ENCODE results near the gene GAS7. TPM values are rescaled to one million over a fixed set of nuclear protein-coding genes. Genes with fewer than 3 reads are reported as not detected.
"Not testable (repeated sequence)": the region's sequence is repeated elsewhere in the genome, so short reads cannot be mapped to it uniquely, and the experiment has no call there.

GAS7 gene
- polyA plus RNA-seq, 3 donors = 13.7 to 16.6 (median 16.1) TPM

DNA sequence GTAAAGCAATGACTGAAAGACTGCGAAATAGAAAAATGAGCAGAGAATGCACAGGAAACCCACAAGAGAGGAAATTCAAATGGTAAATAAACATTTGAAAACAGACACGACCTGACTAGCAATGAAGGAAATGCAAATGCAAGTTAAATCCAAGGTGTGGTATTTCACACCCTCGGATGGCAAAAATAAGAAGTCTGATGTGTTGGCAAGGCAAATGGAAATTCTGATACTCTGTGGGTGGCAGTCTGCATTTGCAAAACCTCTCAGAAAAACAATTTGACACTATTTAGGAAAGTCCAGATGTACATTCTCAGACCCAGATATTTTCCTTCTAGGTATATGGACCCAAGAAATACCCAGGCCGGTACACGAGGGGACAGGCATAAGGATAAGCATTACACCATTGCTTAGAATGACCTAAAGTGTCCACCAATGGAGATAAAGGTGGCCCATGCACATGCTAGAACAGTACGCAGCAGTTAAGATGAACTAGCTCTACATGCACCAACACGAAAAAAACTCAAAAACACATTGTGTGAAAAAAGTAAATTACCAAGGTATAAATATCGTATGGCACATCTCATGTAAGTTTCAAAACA lies 116.7 kb downstream of the GAS7 start:
- DNase-seq (ENCODE audit: low read depth in 3 of 3, low spot score in 2 of 3) = no peak

DNA sequence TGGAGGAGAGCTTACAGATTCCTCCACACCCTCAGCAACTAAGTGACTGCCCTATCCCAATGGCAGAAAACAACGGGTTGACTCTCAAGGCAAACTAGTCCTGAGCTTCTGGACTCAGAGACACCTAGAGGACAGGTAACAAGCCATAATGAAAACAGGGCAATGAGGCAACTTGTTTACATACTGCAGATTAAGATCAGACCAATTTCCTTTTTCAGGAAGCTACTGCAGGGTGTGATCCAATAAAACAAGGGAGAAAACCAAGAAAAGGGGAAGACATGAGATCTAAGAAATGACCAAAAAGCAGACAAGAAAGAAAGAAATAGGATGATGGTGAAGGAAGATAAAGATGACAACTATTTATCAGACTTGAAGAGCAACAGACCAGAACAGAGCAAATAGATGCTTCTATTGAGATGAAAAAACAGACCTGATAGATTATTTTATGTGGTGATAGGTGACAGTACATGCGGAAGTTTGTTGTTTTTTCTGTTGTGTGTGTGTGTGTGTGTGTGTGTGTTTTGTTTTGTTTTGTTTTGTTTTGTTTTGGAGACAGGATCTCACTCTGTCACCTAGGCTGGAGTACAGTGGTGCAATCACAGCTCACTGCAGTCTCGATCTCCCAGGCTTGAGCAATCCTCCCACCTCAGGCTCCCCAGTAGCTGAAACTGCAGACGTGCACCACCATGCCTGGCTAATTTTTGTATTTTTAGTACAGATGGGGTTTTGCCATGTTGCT lies 120.7 kb downstream of the GAS7 start:
- no peak for DNase-seq (ENCODE audit: low read depth in 3 of 3, low spot score in 2 of 3)

DNA sequence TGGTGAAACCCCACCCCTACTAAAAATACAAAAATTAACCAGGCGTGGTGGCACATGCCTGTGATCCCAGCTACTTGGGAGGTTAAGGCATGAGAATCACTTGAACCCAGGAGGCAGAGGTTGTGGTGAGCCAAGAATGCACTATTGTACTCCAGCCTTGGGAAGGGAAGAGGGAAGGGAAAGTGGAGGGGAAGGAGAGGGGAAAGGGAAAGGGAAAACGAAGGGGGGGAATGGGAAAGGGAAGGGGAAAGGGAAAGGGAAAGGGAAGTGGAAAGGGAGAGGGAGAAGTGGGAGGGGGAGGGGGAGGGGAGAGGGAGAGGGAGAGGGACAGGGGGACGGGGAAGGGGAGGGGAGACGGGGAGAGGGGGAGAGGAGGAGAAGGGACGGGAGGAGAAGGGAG lies 122.5 kb downstream of the GAS7 start:
- no peak for DNase-seq (ENCODE audit: low read depth in 3 of 3, low spot score in 2 of 3)

DNA sequence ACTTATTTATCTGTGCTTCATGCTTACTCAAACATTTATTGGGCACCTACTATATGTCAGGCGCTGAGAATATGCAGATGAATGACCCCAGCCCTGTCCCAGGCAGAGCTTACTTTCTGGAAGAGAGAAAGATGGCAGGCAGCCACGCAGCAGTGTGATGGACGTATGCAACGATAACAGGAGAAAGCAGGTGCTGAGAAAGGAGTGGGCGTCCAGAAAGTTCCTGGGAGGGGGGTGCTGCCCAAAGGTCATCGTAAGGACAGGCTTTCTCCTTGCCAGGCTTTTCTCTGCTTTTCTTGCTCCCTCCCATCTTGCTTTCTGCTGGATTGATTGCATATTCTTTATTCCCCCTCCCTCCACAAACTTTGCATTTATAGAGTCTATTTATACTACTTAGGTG lies 124.5 kb downstream of the GAS7 start:
- no peak for DNase-seq (ENCODE audit: low read depth in 3 of 3, low spot score in 2 of 3)

DNA sequence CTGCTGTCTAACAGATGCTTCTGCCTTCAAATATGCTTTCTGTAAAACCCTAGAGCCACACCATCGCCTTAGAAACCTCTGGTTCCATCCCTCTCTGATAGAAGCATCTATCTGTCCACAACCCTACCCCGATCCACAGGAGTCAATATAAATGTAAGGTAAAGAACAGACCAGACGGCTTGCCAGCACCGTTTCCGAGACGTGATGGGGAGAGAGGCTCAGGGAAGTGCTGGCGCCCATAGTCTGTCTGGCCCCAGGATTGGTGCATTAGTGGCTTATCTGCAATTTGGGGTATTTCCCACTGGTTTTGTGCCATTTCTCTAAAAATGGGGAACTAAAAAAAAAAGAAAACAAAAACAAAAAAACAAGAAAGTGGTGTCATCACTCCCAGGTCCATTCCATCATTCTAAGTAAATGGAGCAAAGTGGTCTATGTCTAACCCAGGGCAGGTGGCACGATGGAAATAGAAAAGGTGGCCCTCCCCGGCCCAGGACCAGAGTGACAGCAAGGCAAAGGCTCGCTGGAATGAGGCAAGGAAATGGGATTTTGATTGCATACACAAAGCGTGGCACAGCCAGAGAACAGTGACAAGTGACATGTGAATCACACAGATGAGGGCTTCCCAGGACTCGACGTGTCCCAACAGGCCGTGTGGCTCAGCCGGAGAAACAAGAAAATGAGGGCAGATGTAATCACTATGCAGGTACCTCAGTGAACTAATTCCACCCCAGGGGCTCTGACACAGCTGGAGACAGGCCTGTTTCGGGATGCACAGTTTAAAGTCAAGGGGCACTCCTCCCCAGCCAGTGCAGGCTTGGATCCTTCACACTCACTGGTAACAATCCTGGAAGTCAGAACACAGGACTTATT lies 125.6 kb downstream of the GAS7 start:
- no peak for DNase-seq (ENCODE audit: low read depth in 3 of 3, low spot score in 2 of 3)

DNA sequence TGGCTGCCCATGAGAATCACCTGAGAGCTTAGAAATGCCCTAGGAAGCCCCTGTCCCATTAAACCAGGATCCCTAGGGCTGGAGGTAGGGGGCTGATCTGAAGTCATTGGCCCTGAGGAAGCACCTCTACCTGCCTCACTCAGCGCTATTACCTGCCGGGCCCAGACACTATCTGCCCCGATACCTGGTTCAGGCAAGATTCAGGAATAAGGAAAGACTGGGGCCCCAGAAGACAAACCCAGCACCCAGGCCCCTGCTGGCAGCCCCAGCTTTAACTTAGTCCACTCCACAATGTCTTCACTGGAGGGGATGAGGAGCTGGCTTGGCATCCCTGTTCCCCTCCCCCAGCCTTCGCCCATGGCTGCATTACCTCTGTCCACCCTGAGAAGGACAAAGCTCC lies 126.3 kb downstream of the GAS7 start:
- DNase-seq (ENCODE audit: low read depth in 3 of 3, low spot score in 2 of 3) = no peak

DNA sequence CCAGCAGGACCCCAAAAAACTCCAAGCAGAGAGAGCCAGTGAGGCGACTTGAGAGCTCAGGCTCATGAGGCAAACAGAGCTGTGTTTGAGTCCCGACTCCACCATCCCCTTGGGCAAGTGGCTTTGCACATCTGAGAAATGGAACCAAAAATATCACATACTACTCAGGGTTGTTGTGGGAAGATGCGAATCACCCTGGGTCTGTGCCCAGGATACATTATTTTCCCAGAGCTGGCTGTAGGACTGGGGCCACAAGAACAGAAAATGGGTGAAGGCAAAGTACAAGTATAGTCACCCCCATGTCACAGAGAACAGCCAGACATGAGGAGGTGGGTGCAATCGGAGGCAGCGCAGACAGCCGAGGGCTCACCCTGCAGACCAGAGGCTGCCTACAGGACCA lies 127.3 kb downstream of the GAS7 start:
- DNase-seq (ENCODE audit: low read depth in 3 of 3, low spot score in 2 of 3) = no peak

DNA sequence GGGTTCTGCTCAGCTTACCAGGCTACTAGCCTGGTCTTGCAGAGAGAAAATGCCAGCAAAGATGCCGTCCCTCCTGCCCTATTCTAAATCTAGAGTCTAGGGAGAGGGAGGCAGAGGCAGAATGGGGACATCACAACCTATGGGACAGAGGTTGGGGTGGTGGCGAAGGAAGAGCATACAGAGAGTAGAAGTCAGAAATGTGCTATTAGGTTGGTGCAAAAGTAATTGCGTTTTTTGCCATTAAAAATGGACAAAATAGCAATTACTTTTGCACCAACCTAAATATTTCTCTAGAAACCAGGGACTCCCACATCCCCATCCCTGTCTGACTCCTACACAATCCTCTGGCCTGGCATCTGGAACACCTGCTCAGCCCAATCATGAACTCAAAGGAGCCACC lies 127.7 kb downstream of the GAS7 start:
- DNase-seq (ENCODE audit: low read depth in 3 of 3, low spot score in 2 of 3) = no peak

DNA sequence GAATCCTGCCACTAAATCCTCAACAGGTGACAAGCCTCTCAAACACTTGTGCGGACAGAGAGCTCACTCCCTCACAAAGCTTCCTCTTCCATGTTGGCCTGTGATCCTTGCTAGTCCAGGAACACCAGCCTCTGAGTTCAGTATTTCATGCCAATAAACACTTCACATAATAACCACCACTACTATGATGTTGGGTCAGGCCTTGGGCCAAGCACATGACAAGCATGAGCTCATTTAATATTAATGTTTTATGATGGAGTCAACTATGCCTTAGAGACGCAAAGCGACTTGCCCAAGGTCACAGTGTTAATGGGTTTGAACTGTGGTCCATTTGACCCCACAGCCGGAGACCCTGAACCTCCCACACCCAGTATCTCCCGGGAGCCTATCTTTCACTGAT lies 129.1 kb downstream of the GAS7 start:
- DNase-seq (ENCODE audit: low read depth in 3 of 3, low spot score in 2 of 3) = no peak

DNA sequence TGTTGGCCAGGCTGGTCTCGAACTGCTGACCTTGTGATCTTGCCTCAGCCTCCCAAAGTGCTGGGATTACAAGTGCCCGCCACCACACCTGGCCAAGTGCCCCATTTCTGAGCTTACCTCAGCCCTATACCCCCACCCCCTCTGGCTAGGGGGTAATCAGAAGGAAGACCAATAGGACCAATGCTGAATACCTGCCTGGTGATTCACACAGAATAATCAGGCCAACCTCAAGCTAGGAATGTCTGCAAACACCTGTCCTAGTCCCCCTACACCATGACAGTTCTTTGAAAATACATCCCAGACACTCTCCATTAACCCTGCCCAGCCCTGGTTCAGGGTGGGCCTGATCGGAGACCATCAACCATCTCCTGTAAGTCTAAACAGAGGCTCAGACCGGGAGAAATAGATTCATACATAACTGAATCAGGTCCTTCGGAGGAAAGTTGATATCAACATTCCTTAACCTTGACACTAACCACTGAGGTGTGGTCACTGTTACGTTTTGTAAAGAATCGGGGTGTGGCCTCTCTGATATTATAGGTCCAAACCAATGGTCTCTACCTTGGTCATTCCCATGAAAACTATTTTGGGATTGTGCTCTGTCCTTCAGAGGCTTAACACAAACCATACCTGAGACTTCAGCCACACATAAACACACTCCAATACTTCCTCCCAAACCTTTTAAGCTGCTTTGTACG lies 130.8 kb downstream of the GAS7 start:
- DNase-seq (ENCODE audit: low read depth in 3 of 3, low spot score in 2 of 3) = no peak

DNA sequence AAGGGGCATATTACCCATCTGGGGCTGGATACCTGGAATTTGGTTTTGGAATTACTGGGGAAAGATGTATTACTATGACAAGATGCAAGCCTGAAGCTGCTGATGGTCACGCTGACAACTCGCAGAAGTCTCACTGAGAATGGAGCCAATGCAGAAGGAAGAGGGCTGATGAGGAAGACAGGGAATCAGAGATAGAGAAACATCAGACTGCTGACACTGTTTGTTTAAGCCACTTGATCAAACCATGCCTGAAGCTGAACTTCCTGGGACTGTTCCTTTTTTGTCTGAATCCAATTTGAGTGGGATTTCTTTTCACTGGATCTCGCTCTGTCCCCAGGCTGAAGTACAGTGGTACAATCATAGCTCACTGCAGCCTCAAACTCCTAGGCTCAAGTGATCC lies 133.9 kb downstream of the GAS7 start:
- no peak for DNase-seq (ENCODE audit: low read depth in 3 of 3, low spot score in 2 of 3)

DNA sequence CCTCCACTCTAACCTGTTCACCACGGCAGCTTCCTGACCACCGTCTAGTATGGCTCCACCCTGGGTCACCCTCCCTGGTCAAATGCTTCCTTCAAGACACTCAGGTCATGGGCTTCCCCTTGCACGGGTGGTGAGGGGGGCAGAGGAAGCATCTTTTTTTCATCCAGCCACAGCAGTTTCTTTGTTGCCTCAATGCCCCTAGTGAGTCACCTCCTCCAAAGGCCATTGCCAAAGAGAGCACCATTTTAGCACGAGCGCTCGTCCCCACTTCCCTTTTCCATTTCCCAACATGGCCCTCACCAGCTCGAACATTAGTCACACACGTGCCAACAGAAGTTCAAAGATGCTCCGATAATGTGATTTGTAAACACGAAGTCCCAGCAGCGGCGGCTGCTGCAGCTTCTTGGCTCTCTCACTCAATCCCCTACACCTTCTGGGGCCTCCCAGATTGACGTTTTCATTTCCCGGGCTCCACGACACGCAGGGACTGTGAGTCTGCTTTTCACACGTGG lies 134.6 kb downstream of the GAS7 start:
- DNase-seq (ENCODE audit: low read depth in 3 of 3, low spot score in 2 of 3) = no peak

DNA sequence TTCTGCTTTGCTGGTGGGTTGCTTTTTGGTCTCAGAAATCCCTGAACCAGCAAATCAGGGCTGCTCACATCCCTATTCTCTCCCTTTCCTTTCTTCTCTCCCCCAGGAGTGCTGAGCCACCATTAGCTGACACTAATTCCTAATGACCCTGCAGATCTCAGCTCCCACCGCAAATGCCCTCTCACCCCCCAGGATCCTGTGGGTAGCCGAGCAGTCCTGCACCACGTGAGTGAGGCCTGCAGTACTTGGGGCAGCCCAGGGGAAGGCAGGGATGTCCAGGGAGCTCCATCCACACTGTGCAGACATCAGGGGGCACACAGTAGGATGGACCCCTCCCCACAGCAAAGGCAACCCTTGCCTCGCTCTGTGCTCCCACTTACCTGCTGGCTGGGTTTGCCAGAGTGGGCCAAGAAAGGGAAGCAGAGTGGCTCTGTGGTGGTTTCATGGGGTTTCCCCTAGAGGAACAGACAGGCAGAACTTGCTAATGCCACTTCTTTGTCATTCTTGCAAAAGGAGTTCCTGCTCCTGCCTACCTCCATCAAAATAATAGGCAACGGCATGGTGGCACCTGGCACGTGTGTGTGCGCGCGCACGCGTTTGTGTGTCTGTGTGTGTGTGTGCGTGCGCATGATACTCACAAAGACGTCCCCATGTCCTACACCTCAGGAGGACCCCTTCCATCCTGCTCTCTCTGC lies 135.6 kb downstream of the GAS7 start:
- DNase-seq (ENCODE audit: low read depth in 3 of 3, low spot score in 2 of 3) = no peak

DNA sequence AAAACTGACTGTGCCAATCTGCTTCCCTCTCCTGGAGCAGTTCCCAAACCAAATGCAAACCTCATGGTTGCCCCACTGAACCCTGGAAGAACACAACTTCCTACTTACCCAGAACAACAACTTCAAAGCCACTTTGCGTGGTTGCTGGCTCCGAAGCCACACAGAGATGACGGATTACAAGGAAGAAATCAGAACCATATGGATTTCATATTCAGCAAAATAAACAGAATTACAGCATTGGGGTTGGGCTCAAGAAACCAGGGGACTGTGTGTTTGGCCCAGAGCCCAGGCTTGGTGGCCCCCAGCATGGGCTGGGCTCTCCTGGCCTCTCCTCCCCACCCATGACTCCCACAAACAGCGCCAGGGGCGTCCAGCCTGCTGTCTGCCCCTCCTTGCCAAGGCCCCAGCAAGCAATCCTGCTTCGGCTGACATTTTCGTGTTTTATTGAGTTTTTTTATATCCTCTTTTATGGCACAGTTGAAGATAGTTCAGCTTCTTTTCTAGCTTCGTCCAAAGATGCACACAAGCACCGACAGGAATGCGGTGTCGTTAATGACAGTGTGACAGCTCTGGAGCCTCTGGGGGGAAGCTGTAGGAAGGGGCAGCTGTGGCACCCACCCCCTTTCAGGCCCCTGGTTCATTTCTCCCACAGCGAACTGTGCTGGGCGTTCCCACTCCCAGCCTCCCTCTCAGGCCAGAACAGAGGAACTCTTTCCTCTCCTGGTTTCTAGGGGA lies 137.1 kb downstream of the GAS7 start:
- DNase-seq (ENCODE audit: low read depth in 3 of 3, low spot score in 2 of 3) = peak in 2 of 3 donors; percentile 34 to 36

DNA sequence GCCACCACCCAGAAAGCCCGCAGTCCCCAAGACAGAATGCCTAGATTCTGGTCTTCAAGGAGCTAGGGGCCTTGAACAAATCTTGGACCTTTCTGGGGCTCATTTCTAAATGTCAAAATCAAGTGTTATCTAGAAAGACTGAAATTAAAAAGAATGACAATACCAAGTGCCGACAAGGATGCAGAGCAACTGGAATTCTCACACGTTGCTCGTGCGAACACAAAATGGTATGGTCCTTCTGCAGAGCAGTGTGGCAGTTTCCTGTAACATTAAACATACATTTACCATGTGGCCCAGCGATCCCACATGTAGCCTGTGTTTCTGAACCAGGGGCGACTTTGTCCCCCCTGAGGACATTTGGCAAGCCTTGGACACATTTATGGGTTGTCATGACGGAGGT lies 137.9 kb downstream of the GAS7 start:
- DNase-seq (ENCODE audit: low read depth in 3 of 3, low spot score in 2 of 3) = no peak

DNA sequence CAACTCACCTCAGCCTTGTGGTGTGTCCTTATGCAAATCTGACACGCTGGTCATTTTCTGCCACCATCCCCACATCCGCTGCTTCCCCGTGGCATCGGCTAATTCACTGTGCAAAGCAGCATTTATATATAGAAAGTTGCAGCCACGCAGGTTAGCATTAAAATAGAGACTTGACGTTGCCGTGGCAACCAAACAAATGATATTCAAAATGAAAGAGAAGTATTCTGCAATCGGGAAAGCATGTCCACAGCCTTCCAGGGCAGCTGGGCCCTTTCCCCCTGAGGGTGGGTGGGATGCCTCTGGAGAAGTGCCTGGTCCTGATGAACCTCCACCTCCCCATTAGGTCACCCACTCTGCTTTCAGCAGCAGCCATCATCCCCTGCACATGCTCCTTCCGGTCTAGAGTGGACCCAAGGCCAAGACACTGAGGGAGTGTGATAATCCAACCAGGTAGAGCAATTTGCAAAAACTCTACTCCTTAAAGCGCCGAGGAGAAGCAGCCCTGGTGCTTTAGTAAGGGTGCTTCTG lies 138.7 kb downstream of the GAS7 start:
- no peak for DNase-seq (ENCODE audit: low read depth in 3 of 3, low spot score in 2 of 3)

DNA sequence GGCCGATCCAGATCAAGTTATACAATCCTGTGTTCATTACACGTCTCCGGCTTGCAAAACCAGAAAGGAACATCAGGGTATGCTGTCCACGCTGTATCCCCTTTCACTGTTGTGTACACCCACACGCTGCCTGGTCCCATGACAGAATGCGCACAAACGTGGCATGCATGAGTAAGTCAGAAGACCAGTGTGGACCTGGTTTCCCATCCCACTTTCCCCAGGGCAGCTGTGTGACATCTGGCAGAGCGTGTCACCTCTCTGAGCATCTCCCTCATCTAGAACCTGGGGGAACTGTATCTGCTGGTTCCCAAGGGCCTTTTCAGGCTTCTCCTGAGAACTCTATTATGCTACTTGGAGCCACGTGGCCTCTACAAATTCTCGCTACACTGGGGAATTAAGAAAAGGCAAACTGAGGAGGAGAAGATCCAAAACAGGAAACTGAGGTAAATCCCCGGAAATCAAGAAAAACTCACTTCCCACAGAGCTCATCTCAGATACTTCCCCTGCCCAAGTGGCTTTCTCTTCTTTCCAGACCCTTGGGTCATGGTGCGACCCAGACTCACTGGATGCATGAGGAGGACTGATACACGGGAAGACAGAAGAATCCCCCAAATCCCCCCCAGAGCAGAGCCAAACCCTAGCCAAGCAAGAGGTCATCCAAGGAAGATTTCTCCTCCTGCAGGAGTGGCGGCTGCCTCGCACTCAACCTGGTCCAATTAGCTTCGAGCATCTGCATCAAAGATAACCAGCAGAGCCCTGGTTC lies 139.3 kb downstream of the GAS7 start:
- DNase-seq (ENCODE audit: low read depth in 3 of 3, low spot score in 2 of 3) = no peak

DNA sequence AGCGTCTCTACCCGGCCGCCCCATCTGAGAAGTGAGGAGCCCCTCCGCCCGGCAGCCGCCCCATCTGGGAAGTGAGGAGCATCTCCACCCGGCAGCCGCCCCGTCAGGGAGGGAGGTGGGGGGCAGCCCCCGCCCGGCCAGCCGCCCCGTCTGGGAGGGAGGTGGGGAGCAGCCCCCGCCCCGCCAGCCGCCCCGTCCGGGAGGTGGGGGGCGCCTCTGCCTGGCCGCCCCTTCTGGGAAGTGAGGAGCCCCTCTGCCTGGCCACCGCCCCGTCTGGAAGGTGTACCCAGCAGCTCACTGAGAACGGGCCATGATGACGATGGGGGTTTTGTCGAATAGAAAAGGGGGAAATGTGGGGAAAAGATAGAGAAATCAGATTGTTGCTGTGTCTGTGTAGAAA lies 140.9 kb downstream of the GAS7 start:
- not testable (repeated sequence) for DNase-seq (ENCODE audit: low read depth in 3 of 3, low spot score in 2 of 3)

All from right renal cortex interstitium (tissue), 3 donors.